ENCODE results near the gene LRRTM4. TPM values are rescaled to one million over a fixed set of nuclear protein-coding genes. Genes with fewer than 3 reads are reported as not detected.

LRRTM4 gene
- polyA plus RNA-seq, 1 donor from 2014 or later: 37.1 TPM

DNA sequence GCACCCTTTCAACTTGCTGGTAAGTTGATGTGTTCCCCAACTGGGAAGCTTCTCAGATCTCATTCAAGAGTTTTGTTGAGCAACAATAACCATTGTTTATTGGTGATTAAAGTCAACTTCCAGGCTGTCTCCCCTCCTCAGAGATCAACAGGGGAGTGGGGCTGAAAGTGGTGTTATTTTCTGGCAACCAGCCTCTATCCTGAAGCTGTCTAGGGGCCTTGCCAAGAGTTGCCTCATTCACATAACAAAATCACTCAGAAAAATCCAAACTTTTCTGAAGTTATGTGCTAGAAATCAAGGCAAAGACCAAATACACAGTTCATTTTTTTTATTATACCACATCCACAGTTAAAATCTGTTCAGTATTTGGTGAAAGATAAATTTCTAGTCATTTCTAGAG lies 788.4 kb downstream of the LRRTM4 start:
- Histone ChIP-seq H3K9me2 (ENCODE audit: insufficient read depth, low read length) (no peaks in the 10 kb centered on the region), H3K4me3 (ENCODE audit: low read length) (no peak overlapping the region), H3K9ac (ENCODE audit: low read length) (no peak overlapping the region), H3K4me2 (ENCODE audit: low read length) (no peak overlapping the region), H2AFZ (ENCODE audit: low read depth, low read length) (no peak overlapping the region), H3F3A (ENCODE audit: insufficient read depth, low read length, poor library complexity, severe bottlenecking) (no peaks in the 10 kb centered on the region), H3K36me3 (ENCODE audit: insufficient read depth, low read length) (no peaks in the 10 kb centered on the region), H3K27me3 (ENCODE audit: insufficient read depth, low read depth, low read length) (no peaks in the 10 kb centered on the region), H3K27ac (ENCODE audit: low read length) (no peak overlapping the region), H3K9me3 (ENCODE audit: low read length) (no peaks in the 10 kb centered on the region), H4K20me1 (ENCODE audit: insufficient read depth) (no peaks in the 10 kb centered on the region), H3K79me2 (replicated peaks; ENCODE audit: insufficient read depth, low read length) (no peaks in the 10 kb centered on the region)
- TF ChIP-seq EZH2 (IDR thresholded peaks at IDR 0.05; ENCODE audit: borderline replicate concordance, insufficient read depth, low read length, poor library complexity, severe bottlenecking): no peak
- no peak for TF ChIP-seq MXI1 (conservative IDR thresholded peaks at IDR 0.05; ENCODE audit: poor library complexity, severe bottlenecking)
- TF ChIP-seq EP300 (conservative IDR thresholded peaks at IDR 0.05; ENCODE audit: poor library complexity, severe bottlenecking): no peak
- TF ChIP-seq SMC3 (conservative IDR thresholded peaks at IDR 0.05; ENCODE audit: poor library complexity): no peak

DNA sequence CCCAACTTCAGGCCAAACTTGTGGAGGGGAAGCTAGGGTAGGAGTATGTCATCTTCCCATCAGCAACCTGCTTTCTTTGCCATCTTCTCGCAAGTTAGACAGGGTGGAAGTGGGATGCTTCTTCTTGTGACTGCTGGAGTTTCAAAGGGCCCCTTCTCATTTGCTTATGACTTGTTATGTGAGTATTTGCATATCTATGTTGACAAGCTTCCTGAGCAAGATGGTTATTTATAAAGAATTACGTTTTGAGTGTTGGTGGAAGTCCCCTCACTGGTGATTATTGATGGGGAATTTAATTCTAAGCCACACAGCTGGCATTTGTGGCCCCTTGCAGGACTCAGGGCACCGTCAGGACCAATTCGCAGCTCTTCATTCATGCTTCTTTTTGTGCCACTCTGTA lies 791.0 kb downstream of the LRRTM4 start:
- H2AFZ ChIP-seq (ENCODE audit: low read depth, low read length): no peak overlapping the region
- H3K9me2 ChIP-seq (ENCODE audit: insufficient read depth, low read length): no peaks in the 10 kb centered on the region
- H3F3A ChIP-seq (ENCODE audit: insufficient read depth, low read length, poor library complexity, severe bottlenecking): no peaks in the 10 kb centered on the region
- H3K36me3 ChIP-seq (ENCODE audit: insufficient read depth, low read length): no peaks in the 10 kb centered on the region
- TF ChIP-seq EP300 (conservative IDR thresholded peaks at IDR 0.05; ENCODE audit: poor library complexity, severe bottlenecking): no peak
- no peak for TF ChIP-seq TAF1 (IDR thresholded peaks at IDR 0.05; ENCODE audit: low read depth)
- TF ChIP-seq, protein P1, sequence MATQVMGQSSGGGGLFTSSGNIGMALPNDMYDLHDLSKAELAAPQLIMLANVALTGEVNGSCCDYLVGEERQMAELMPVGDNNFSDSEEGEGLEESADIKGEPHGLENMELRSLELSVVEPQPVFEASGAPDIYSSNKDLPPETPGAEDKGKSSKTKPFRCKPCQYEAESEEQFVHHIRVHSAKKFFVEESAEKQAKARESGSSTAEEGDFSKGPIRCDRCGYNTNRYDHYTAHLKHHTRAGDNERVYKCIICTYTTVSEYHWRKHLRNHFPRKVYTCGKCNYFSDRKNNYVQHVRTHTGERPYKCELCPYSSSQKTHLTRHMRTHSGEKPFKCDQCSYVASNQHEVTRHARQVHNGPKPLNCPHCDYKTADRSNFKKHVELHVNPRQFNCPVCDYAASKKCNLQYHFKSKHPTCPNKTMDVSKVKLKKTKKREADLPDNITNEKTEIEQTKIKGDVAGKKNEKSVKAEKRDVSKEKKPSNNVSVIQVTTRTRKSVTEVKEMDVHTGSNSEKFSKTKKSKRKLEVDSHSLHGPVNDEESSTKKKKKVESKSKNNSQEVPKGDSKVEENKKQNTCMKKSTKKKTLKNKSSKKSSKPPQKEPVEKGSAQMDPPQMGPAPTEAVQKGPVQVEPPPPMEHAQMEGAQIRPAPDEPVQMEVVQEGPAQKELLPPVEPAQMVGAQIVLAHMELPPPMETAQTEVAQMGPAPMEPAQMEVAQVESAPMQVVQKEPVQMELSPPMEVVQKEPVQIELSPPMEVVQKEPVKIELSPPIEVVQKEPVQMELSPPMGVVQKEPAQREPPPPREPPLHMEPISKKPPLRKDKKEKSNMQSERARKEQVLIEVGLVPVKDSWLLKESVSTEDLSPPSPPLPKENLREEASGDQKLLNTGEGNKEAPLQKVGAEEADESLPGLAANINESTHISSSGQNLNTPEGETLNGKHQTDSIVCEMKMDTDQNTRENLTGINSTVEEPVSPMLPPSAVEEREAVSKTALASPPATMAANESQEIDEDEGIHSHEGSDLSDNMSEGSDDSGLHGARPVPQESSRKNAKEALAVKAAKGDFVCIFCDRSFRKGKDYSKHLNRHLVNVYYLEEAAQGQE (IDR thresholded peaks at IDR 0.05; ENCODE audit: borderline replicate concordance): no peak
- no peak for TF ChIP-seq SMC3 (conservative IDR thresholded peaks at IDR 0.05; ENCODE audit: poor library complexity)
- TF ChIP-seq RAD21 (conservative IDR thresholded peaks at IDR 0.05): no peak
- TF ChIP-seq EZH2 (IDR thresholded peaks at IDR 0.05; ENCODE audit: borderline replicate concordance, insufficient read depth, low read length, poor library complexity, severe bottlenecking): no peak
- TF ChIP-seq MXI1 (conservative IDR thresholded peaks at IDR 0.05; ENCODE audit: poor library complexity, severe bottlenecking): no peak
- TF ChIP-seq POLR2AphosphoS5 (IDR thresholded peaks at IDR 0.05): no peak
- TF ChIP-seq, protein P2, sequence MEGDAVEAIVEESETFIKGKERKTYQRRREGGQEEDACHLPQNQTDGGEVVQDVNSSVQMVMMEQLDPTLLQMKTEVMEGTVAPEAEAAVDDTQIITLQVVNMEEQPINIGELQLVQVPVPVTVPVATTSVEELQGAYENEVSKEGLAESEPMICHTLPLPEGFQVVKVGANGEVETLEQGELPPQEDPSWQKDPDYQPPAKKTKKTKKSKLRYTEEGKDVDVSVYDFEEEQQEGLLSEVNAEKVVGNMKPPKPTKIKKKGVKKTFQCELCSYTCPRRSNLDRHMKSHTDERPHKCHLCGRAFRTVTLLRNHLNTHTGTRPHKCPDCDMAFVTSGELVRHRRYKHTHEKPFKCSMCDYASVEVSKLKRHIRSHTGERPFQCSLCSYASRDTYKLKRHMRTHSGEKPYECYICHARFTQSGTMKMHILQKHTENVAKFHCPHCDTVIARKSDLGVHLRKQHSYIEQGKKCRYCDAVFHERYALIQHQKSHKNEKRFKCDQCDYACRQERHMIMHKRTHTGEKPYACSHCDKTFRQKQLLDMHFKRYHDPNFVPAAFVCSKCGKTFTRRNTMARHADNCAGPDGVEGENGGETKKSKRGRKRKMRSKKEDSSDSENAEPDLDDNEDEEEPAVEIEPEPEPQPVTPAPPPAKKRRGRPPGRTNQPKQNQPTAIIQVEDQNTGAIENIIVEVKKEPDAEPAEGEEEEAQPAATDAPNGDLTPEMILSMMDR (IDR thresholded peaks at IDR 0.05; ENCODE audit: poor library complexity, severe bottlenecking): no peak
- H3K27ac ChIP-seq (ENCODE audit: low read length): no peak overlapping the region
- no peak overlapping the region for H3K4me3 ChIP-seq (ENCODE audit: low read length)
- H3K4me2 ChIP-seq (ENCODE audit: low read length): no peak overlapping the region
- H3K79me2 ChIP-seq (replicated peaks; ENCODE audit: insufficient read depth, low read length): no peaks in the 10 kb centered on the region
- no peaks in the 10 kb centered on the region for H3K27me3 ChIP-seq (ENCODE audit: insufficient read depth, low read depth, low read length)
- no peaks in the 10 kb centered on the region for H3K9me3 ChIP-seq (ENCODE audit: low read length)
- H3K9ac ChIP-seq (ENCODE audit: low read length): no peak overlapping the region
- H4K20me1 ChIP-seq (ENCODE audit: insufficient read depth): no peaks in the 10 kb centered on the region
